ENCODE results near the gene SBK2.
A peak's percentile ranks its signal among the peaks of the same experiment; 100 is the strongest.
"Not testable (repeated sequence)": the region's sequence is repeated elsewhere in the genome, so short reads cannot be mapped to it uniquely, and the experiment has no call there.

The SBK2 gene

GRCh38 chr19:55502197-55502952 is 34.6 kb downstream of the SBK2 start:
- DNase-seq (ENCODE audit: low read depth in 2 of 2) = no peak

- no peak for DNase-seq (ENCODE audit: low read depth in 2 of 2)
These were observed 36.5 kb downstream of the SBK2 start for GRCh38 chr19:55500368-55500952.

DNA sequence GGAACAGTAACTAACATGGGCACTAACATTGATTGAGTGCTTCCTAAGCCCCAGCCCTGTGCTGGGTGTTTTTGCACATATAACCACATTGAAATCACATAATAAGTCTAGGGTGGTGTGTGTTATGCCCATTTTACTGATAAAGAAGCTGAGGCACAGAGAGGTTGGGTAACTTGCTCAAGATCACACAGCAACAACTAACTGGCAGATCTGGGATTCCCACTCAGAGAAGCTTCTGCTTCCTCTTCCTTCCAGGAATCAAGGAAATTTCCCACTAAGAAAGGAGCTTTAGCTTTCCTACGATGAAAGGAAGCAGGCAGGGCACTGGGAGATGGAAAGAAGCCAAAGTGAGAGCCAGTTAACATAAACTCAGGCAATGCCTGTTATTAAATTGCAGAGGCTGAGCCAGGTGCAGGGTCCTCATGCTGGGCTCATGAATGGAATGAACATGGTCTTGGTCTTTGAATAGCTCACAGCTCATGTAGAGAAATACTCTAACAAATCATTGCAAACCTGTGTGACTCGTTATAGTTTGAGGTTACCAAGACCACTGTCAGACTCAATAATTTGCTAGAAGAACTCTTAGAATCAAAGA is 38.6 kb downstream of the SBK2 start:
- DNase-seq (ENCODE audit: low read depth in 2 of 2) = no peak

DNA sequence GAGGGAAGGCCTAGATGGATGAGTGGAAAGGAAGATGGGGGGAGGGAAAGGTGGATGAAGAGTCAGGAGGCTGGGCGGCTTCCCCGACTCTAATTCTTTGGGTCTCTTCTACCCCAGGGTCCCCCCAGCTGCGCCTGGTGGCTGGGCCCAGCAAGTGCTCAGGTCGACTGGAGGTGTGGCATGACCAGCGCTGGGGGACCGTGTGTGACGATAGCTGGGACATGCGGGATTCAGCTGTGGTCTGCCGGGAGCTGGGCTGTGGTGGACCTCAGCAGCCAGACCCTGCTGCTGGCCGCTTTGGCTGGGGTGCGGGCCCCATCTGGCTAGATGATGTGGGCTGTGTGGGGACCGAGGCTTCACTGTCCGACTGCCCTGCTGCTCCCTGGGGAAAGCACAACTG is 39.2 kb downstream of the SBK2 start:
- DNase-seq (ENCODE audit: low read depth in 2 of 2) = no peak

- not testable (repeated sequence) for DNase-seq (ENCODE audit: low read depth in 2 of 2)
These were observed 40.1 kb downstream of the SBK2 start for GRCh38 chr19:55496820-55497219.

DNA sequence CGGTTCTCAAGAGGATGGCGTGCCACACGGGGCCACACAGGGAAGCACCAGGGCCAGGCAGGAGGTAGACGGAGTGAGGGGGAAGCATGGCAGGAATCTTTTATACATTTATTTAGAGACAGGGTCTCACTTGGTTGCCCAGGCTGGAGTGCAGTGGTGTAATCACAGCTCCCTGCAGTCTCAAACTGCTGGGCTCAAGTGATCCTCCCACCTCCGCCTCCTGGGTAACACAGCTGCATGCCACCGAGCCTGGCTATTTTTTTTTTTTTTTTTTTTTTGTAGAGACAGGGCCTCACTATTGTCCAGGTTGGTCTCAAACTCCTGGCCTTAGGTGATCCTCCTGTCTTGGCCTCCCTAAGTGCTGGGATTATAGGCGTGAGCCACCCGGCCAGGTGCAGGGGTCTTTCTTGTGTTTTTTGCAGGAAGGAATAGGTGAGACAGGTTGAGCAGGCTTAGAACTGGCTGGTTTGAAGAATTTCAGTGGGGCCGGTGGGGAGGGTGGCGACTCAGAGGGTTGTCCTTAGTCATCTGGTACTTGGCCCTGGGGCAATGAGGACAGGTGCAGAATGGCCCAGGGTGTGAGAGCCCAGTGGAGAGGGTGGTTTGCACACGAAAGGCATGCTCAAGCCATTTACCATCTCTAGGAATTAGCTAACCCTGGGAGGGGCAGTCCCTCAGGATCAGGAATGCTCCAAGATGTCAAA is 41.1 kb downstream of the SBK2 start:
- no peak for DNase-seq (ENCODE audit: low read depth in 2 of 2)

DNA sequence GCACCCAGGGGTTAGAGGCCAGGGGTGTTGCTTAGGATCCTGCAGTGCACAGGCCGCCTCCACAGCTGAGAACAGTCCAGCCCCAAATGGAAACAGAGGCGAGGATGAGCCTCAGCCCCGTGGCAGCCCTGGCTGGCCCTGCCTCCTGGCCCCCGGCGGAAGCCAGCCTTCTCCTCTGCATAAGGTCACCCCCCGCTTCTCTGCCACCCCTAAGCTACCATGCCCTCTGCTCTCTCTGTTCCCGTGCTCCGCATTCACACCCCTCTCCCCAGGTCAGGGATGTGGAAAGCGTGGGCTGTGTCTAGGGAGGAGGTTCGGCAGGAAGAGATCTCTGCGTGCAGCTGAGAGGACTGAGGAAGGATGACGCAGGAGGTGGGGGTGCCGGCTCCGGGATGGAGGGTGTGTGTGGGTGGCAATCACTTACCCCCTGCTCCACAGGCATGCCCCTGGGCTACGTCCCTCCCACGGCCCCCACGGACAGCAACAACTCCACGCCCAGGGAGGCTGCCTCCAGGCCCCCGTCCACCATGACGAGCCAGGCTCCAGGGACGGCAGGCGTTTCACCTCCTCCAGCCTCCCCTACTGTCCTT is 42.7 kb downstream of the SBK2 start:
- DNase-seq (ENCODE audit: low read depth in 2 of 2) = no peak

GRCh38 chr19:55493645-55494171 is 43.2 kb downstream of the SBK2 start:
- no peak for DNase-seq (ENCODE audit: low read depth in 2 of 2)

DNA sequence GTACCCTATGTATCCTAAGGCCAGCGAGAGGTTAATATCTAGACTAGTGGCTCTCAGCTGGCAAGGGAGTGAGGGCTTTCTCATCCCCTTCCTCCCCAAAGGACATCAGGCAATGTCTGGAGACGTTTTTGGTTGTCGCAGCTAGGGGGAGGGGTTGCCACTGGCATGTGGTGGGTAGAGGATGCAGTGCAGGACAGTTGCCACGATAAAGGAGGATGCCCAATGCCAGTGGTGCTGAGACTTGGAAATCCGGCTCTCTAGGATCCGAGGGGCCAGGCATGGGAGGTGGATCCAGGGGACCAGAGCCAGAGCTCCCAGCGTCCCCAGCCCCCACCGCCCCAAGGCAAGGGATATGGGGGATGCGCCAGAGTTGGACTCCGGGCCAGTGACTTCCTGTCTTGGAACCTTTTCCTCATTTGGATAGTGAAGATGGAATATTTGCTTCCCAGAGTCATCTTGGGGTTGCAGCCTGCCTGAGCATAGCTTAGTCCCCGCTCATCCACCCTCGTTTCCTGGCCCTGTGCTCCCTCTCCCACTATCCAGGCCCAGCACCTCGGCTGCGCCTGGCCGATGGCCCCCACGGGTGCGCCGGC is 43.8 kb downstream of the SBK2 start:
- DNase-seq (ENCODE audit: low read depth in 2 of 2) = no peak

- no peak for DNase-seq (ENCODE audit: low read depth in 2 of 2)
These were observed 44.5 kb downstream of the SBK2 start for GRCh38 chr19:55492362-55492944.

GRCh38 chr19:55491546-55492360 is 45.2 kb downstream of the SBK2 start:
- DNase-seq (ENCODE audit: low read depth in 2 of 2) = no peak

- DNase-seq (ENCODE audit: low read depth in 2 of 2) = no peak
These were observed 46.2 kb downstream of the SBK2 start for GRCh38 chr19:55490478-55491432.

DNA sequence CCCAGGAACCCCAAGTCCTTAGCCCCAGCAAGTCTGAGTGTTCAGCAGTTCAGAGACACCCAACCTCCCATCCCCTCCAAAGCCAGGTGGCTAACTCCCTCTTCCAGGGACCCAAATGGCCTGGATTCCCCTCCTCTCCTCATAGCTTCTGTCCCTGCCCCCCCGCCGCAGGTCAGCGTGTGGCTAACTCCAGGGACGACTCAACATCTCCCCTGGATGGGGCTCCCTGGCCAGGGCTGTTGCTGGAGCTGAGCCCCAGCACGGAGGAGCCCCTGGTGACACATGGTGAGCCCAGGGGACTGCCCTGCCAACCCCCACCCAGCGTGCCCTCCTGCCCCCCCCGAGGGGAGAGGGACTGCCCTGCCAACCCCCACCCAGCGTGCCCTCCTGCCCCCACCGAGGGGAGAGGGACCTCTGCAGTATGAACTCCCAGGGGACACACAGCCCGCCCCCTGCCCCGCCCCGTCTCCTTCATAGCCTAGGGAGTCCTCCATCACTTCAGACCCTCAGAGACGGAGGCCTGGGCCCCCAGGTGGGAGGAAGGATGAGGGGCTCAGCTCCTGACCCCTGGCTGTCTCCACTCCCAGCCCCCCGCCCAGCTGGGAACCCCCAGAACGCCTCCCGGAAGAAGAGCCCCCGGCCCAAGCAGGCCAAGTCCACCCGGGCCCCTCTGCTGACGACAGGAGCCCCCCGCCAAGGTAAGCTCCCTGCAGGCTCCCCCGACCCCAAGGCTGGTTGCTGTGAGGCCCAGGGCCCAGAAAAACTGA is 47.0 kb downstream of the SBK2 start:
- no peak for DNase-seq (ENCODE audit: low read depth in 2 of 2)

- no peak for DNase-seq (ENCODE audit: low read depth in 2 of 2)
These were observed 47.8 kb downstream of the SBK2 start for GRCh38 chr19:55488986-55489710.

GRCh38 chr19:55487924-55488687 is 48.8 kb downstream of the SBK2 start, which contains the start of gene SSC5D:
TSS of gene SSC5D (plus strand) at chr19:55488436. CDS start at chr19:55488590, 154 bp downstream.
- no peak for DNase-seq (ENCODE audit: low read depth in 2 of 2)

- peak; percentile 55 to 58 for DNase-seq (ENCODE audit: low read depth in 2 of 2)
These were observed 49.7 kb downstream of the SBK2 start for GRCh38 chr19:55486971-55487923.
